ENCODE data around the gene TCF3.

GRCh38 chr19:1668048-1668485 lies 15.7 kb upstream of the TCF3 start:
- TF ChIP-seq POLR2A (IDR thresholded peaks at IDR 0.05) (no peak), POLR2AphosphoS5 (IDR thresholded peaks at IDR 0.05) (no peak), EP300 (IDR thresholded peaks at IDR 0.05) (no peak), CTCF (IDR thresholded peaks at IDR 0.05) (no peak)
